Endothelial cell of umbilical vein (primary cell): Measurements from ENCODE around the gene PYROXD2.

Experiments used
- TF ChIP-seq, protein P1 (sequence below): IDR thresholded peaks from 2 replicates; pipeline ENCODE4 v1.6.1; 2011; ENCODE audit not compliant: insufficient read depth, insufficient read length
- TF ChIP-seq, protein P2 (sequence below), 2 donors: IDR thresholded peaks; 1 replicate in 1 of 2; 2 replicates in 1 of 2; pipeline ENCODE4 v1.5.1; 2011; ENCODE audit warnings: low read length in 2 of 2, mild to moderate bottlenecking in 2 of 2, moderate library complexity in 2 of 2, control low read depth in 1 of 2, inconsistent platforms in 1 of 2, low read depth in 1 of 2; ENCODE audit not compliant: insufficient read depth in 1 of 2; ENCODE audit errors: extremely low read depth in 1 of 2

DNA sequence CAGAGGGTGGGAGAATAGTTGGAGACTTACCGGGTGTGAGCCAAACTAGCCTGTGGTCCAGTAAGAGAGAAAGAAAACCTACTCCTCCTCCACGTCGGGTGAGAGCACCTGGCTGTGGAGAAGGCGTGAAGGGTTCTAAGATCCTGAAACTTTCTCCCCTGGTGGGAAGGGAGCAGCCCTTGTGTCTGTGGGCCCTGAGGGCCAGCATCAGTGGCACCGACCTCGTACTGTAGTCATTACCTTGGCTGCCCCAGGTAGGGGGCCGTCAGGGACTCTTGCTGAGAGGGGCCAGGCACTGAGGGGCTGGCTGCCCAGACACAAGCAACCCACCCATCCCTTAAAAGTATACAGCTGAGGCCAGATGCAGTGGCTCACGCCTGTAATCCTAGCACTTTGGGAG lies 77.5 kb downstream of the PYROXD2 start:
- TF ChIP-seq, protein P1, sequence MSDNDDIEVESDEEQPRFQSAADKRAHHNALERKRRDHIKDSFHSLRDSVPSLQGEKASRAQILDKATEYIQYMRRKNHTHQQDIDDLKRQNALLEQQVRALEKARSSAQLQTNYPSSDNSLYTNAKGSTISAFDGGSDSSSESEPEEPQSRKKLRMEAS = no peak
- TF ChIP-seq, protein P2, sequence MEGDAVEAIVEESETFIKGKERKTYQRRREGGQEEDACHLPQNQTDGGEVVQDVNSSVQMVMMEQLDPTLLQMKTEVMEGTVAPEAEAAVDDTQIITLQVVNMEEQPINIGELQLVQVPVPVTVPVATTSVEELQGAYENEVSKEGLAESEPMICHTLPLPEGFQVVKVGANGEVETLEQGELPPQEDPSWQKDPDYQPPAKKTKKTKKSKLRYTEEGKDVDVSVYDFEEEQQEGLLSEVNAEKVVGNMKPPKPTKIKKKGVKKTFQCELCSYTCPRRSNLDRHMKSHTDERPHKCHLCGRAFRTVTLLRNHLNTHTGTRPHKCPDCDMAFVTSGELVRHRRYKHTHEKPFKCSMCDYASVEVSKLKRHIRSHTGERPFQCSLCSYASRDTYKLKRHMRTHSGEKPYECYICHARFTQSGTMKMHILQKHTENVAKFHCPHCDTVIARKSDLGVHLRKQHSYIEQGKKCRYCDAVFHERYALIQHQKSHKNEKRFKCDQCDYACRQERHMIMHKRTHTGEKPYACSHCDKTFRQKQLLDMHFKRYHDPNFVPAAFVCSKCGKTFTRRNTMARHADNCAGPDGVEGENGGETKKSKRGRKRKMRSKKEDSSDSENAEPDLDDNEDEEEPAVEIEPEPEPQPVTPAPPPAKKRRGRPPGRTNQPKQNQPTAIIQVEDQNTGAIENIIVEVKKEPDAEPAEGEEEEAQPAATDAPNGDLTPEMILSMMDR (IDR thresholded peaks at IDR 0.05; ENCODE audit: extremely low read depth in 1 of 2, insufficient read depth in 1 of 2, low read depth in 1 of 2, low read length in 2 of 2) = no peak
